Prostate gland (tissue), 2 donors: ENCODE results near the gene SPATA25.

Experiments
- POLR2A ChIP-seq: fragments of 450-650 bp; IDR thresholded peaks from one replicate; pipeline ENCODE4 v1.6.1; 2016; ENCODE audit warnings: antibody characterized with exemption, mild to moderate bottlenecking
- POLR2AphosphoS5 ChIP-seq: sonication (generic); formaldehyde crosslinking; IDR thresholded peaks from one replicate; pipeline ENCODE4 v1.6.1; 2017; ENCODE audit warnings: antibody characterized with exemption
- TF ChIP-seq, protein P1 (sequence below), 4 experiments: fragments of 200-600 bp in 2 of 4; fragments of 450-650 bp in 2 of 4; sonication (generic) in 2 of 4; IDR thresholded peaks; 1 replicate in 3 of 4; 2 replicates in 1 of 4; pipeline ENCODE4 v1.5.1; 2016 to 2019; ENCODE audit warnings: antibody characterized with exemption in 4 of 4, mild to moderate bottlenecking in 2 of 4, moderate library complexity in 2 of 4

DNA sequence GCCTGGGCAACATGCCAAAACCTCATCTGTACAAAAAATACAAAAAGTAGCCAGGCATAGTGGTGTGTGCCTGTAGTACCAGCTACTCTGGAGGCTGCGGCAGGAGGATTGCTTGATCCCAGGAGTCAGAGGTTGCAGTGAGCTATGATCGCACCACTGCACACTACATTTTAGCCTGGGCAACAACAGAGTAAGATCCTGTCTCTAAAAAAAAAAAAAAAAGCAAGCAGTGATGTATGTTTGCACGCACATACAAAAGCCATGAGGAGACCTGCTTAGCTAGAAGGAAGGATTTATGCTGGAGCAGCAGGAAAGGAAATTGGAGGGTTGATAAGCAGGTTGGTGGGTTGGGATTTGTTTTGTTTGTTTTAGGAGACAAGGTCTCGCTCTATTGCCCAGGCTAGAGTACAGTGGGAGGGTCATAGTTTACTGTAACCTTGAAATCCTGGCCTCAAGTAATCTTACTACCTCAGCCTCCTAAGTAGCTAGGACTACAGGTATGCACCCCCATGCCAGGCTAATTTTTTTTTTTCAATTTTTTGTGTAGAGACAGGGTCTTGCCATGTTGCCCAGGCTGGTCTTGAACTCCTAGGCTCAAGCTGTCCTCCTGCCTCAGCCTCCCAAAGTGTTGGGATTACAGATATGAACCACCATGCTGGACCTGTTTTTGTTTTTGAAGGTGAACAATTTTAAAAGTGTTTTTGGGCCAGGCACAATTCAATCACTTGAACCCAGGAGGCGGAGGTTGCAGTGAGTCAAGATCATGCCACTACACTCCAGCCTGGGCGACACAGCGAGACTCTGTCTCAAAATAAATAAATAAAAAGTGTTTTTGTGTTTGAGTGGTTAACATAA is 26.0 kb downstream of the SPATA25 start:
- TF ChIP-seq POLR2AphosphoS5: no peak
- TF ChIP-seq, protein P1, sequence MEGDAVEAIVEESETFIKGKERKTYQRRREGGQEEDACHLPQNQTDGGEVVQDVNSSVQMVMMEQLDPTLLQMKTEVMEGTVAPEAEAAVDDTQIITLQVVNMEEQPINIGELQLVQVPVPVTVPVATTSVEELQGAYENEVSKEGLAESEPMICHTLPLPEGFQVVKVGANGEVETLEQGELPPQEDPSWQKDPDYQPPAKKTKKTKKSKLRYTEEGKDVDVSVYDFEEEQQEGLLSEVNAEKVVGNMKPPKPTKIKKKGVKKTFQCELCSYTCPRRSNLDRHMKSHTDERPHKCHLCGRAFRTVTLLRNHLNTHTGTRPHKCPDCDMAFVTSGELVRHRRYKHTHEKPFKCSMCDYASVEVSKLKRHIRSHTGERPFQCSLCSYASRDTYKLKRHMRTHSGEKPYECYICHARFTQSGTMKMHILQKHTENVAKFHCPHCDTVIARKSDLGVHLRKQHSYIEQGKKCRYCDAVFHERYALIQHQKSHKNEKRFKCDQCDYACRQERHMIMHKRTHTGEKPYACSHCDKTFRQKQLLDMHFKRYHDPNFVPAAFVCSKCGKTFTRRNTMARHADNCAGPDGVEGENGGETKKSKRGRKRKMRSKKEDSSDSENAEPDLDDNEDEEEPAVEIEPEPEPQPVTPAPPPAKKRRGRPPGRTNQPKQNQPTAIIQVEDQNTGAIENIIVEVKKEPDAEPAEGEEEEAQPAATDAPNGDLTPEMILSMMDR (IDR thresholded peaks at IDR 0.05): no peak
- no peak for TF ChIP-seq POLR2A
